Fibroblast of lung (primary cell): Measurements from ENCODE around the gene ACP2. TPM values are rescaled to one million over a fixed set of nuclear protein-coding genes. Genes with fewer than 3 reads are reported as not detected.

Experiments
- DNase-seq, 2 donors: peaks; one replicate each; pipeline versions ENCODE4 v3.0.0 to v3.0.0-alpha.2; 2010; ENCODE audit warnings: low read depth in 2 of 2
- H2AFZ ChIP-seq: 2 replicates; pipeline ENCODE4 v1.5.1; 2012; ENCODE audit warnings: low read length, control low read depth, inconsistent platforms
- H3K27ac ChIP-seq: 2 replicates; pipeline ENCODE4 v1.5.1; 2011; ENCODE audit warnings: low read length, control low read depth; ENCODE audit not compliant: insufficient read depth
- H3K27me3 ChIP-seq: 2 replicates; pipeline ENCODE4 v1.5.1; 2011; ENCODE audit warnings: mild to moderate bottlenecking, low read length; ENCODE audit not compliant: control insufficient read depth, insufficient read depth
- H3K36me3 ChIP-seq: 2 replicates; pipeline ENCODE4 v1.5.1; 2011; ENCODE audit warnings: low read length; ENCODE audit not compliant: control insufficient read depth, insufficient read depth
- H3K4me1 ChIP-seq: 2 replicates; pipeline ENCODE4 v1.5.1; 2011; ENCODE audit warnings: low read length; ENCODE audit not compliant: control insufficient read depth, insufficient read depth; ENCODE audit errors: extremely low read depth
- H3K4me2 ChIP-seq: 2 replicates; pipeline ENCODE4 v1.5.1; 2011; ENCODE audit warnings: low read length, control low read depth; ENCODE audit not compliant: insufficient read depth; ENCODE audit errors: extremely low read depth
- H3K4me3 ChIP-seq, 4 experiments: fragments of 200-600 bp in 1 of 4; sonication (generic) in 1 of 4; replicated peaks in 1 of 4; 2 replicates each; pipeline ENCODE4 v1.5.1; 2011 to 2016; ENCODE audit warnings: low read length in 4 of 4, low read depth in 3 of 4, mild to moderate bottlenecking in 3 of 4, control low read depth in 2 of 4, inconsistent platforms in 1 of 4, mixed read lengths in 1 of 4; ENCODE audit not compliant: insufficient read depth in 1 of 4; ENCODE audit errors: control extremely low read depth in 1 of 4
- H3K79me2 ChIP-seq: 2 replicates; pipeline ENCODE4 v1.5.1; 2012; ENCODE audit warnings: mild to moderate bottlenecking, low read length, inconsistent platforms; ENCODE audit not compliant: control insufficient read depth, insufficient read depth
- H3K9ac ChIP-seq: 2 replicates; pipeline ENCODE4 v1.5.1; 2011; ENCODE audit warnings: mild to moderate bottlenecking, low read length, control low read depth; ENCODE audit not compliant: insufficient read depth
- H3K9me3 ChIP-seq: 2 replicates; pipeline ENCODE4 v1.5.1; 2012; ENCODE audit warnings: low read depth, low read length; ENCODE audit not compliant: control insufficient read depth, insufficient read depth
- H4K20me1 ChIP-seq: 2 replicates; pipeline ENCODE4 v1.5.1; 2011; ENCODE audit warnings: low read length; ENCODE audit not compliant: control insufficient read depth, insufficient read depth; ENCODE audit errors: extremely low read depth
- EZH2 ChIP-seq: IDR thresholded peaks from 2 replicates; pipeline ENCODE4 v1.5.1; 2012; ENCODE audit warnings: low read length, control low read depth, mild to moderate bottlenecking; ENCODE audit errors: missing control alignments
- polyA plus RNA-seq, 2 donors: library from polyadenylated mRNA; depleted of rRNA in 1 of 2; stranded (reverse) in 1 of 2; unstranded in 1 of 2; fragments of >200 nt; gene quantifications; 2 replicates each; pipeline ENCODE4 v1.2.1, GENCODE V29; 2011 to 2012; ENCODE audit warnings: missing spikeins in 1 of 2
- total RNA-seq: library from RNA; depleted of rRNA; stranded (reverse); fragments of >200 nt; gene quantifications from 2 replicates; pipeline ENCODE4 v1.2.1, GENCODE V29; 2014
- TF ChIP-seq, protein P1 (sequence below), 2 donors: IDR thresholded peaks in 1 of 2; conservative IDR thresholded peaks in 1 of 2; 1 replicate in 1 of 2; 2 replicates in 1 of 2; pipeline ENCODE4 v1.5.1; 2011 to 2012; ENCODE audit warnings: low read length in 2 of 2, control low read depth in 1 of 2, inconsistent platforms in 1 of 2, low read depth in 1 of 2, mild to moderate bottlenecking in 1 of 2

ACP2 gene
- total and polyA plus RNA-seq, 2 donors (not counting 1 experiment from before 2014, with no cell fraction given) = 18.9 to 23.9 TPM

GRCh38 chr11:47268448-47269001, 19.9 kb upstream of the ACP2 start:
- Histone ChIP-seq H3K4me2 (no peak overlapping the region), H3K79me2 (peaks cover 19% of the 10 kb centered on the region), H3K27me3 (no peaks in the 10 kb centered on the region), H3K4me1 (peaks cover 19% of the 10 kb centered on the region), H3K9me3 (no peaks in the 10 kb centered on the region), H3K4me3 (peak overlapping the region in 1 of 4 experiments; percentile 76), H2AFZ (peak overlapping the region; percentile 70), H3K27ac (peak overlapping the region; percentile 85), H3K9ac (no peak overlapping the region), H3K36me3 (peaks cover 1% of the 10 kb centered on the region), H4K20me1 (no peaks in the 10 kb centered on the region)
- TF ChIP-seq, protein P1, sequence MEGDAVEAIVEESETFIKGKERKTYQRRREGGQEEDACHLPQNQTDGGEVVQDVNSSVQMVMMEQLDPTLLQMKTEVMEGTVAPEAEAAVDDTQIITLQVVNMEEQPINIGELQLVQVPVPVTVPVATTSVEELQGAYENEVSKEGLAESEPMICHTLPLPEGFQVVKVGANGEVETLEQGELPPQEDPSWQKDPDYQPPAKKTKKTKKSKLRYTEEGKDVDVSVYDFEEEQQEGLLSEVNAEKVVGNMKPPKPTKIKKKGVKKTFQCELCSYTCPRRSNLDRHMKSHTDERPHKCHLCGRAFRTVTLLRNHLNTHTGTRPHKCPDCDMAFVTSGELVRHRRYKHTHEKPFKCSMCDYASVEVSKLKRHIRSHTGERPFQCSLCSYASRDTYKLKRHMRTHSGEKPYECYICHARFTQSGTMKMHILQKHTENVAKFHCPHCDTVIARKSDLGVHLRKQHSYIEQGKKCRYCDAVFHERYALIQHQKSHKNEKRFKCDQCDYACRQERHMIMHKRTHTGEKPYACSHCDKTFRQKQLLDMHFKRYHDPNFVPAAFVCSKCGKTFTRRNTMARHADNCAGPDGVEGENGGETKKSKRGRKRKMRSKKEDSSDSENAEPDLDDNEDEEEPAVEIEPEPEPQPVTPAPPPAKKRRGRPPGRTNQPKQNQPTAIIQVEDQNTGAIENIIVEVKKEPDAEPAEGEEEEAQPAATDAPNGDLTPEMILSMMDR (conservative IDR thresholded peaks at IDR 0.05 in 1 of 2, IDR thresholded peaks at IDR 0.05 in 1 of 2; ENCODE audit: low read depth in 1 of 2, low read length in 2 of 2) = no peak
- TF ChIP-seq EZH2 = no peak
- DNase-seq = no peak

DNA sequence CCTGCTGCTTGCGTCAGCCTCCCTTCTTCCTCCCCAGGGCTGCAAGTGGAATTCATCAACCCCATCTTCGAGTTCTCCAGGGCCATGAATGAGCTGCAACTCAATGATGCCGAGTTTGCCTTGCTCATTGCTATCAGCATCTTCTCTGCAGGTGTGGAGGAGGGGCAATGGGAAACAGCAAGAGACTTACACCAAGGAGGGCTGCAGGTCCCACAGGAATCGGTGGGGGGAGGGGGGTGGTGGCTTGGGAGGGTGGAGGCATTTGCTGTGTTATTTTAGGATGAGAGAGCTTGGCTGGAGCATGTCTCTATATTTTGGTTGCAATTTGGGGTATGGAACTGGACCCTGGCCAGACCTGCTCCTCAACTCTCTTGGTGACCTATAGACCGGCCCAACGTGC, 19.3 kb upstream of the ACP2 start:
- peaks cover 19% of the 10 kb centered on the region for H3K4me1 ChIP-seq
- no peak overlapping the region for H3K4me3 ChIP-seq
- no peak overlapping the region for H3K27ac ChIP-seq
- no peaks in the 10 kb centered on the region for H3K9me3 ChIP-seq
- no peaks in the 10 kb centered on the region for H4K20me1 ChIP-seq
- H3K27me3 ChIP-seq = no peaks in the 10 kb centered on the region
- no peak for DNase-seq
- H3K9ac ChIP-seq = no peak overlapping the region
- no peak overlapping the region for H3K4me2 ChIP-seq
- peaks cover 15% of the 10 kb centered on the region for H3K79me2 ChIP-seq
- H2AFZ ChIP-seq = no peak overlapping the region
- TF ChIP-seq, protein P1 (conservative IDR thresholded peaks at IDR 0.05 in 1 of 2, IDR thresholded peaks at IDR 0.05 in 1 of 2; ENCODE audit: low read depth in 1 of 2, low read length in 2 of 2) = no peak
- no peak for TF ChIP-seq EZH2
- peaks cover 1% of the 10 kb centered on the region for H3K36me3 ChIP-seq

DNA sequence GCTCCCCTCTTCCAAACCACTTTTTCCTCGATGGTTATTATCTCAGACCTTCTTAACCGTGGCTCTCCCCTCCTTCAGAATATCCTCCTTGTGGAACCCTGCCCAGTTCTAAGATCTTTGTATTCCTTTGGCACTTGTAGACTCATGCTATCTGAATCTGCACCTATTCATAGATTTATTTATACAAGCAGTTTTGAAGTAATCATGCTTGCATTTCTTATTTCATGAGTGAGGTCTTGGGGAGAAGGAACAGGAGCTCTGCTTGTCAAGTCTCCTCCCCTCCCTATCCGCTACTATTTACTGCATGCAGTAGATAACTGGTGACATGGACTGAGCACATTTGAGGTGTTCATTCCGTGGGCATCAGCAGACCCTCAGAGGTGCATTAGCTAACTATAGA, 15.9 kb upstream of the ACP2 start:
- Histone ChIP-seq H3K27ac (no peak overlapping the region), H3K9me3 (no peaks in the 10 kb centered on the region), H2AFZ (no peak overlapping the region), H3K4me2 (no peak overlapping the region), H3K4me1 (peaks cover 19% of the 10 kb centered on the region), H3K27me3 (no peaks in the 10 kb centered on the region), H3K79me2 (no peaks in the 10 kb centered on the region), H4K20me1 (no peaks in the 10 kb centered on the region), H3K9ac (no peak overlapping the region), H3K36me3 (peaks cover 4% of the 10 kb centered on the region), H3K4me3 (no peak overlapping the region)
- peak in 1 of 2 donors; percentile 72 for DNase-seq
- TF ChIP-seq EZH2 = no peak
- TF ChIP-seq, protein P1 (conservative IDR thresholded peaks at IDR 0.05 in 1 of 2, IDR thresholded peaks at IDR 0.05 in 1 of 2; ENCODE audit: low read depth in 1 of 2, low read length in 2 of 2) = no peak
